ENCODE results near the gene CCL5. TPM values are rescaled to one million over a fixed set of nuclear protein-coding genes. Genes with fewer than 3 reads are reported as not detected.

Gene CCL5
- total RNA-seq: 0.60 TPM
- long read RNA-seq: 0 reads

GRCh38 chr17:35879773-35880654, at the start of gene CCL5:
CCL5 (minus strand) TSS chr17:35880360.
- no peak within 1 kb of the TSS for H3K27ac ChIP-seq (replicated peaks)
- H3K36me3 ChIP-seq: no peaks in the 10 kb centered on the region
- no peak within 1 kb of the TSS for H3K4me3 ChIP-seq
- H3K4me1 ChIP-seq: peaks cover 4% of the 10 kb centered on the region
- H3K9me3 ChIP-seq (replicated peaks): no peaks in the 10 kb centered on the region
- H3K27me3 ChIP-seq (ENCODE audit: low read depth): peaks cover 3% of the 10 kb centered on the region
- no peak for TF ChIP-seq CTCF (IDR thresholded peaks at IDR 0.05; ENCODE audit: borderline replicate concordance)
- intact Hi-C loops (cut with micrococcal nuclease): no loop called here
- no peak for DNase-seq

GRCh38 chr17:35927714-35928113, 47.6 kb upstream of the CCL5 start:
- no peak for DNase-seq
- Histone ChIP-seq H3K36me3 (no peaks in the 10 kb centered on the region), H3K27me3 (ENCODE audit: low read depth) (peaks cover 59% of the 10 kb centered on the region), H3K4me3 (no peak overlapping the region), H3K27ac (replicated peaks) (no peak overlapping the region), H3K9me3 (replicated peaks) (no peaks in the 10 kb centered on the region), H3K4me1 (peaks cover 24% of the 10 kb centered on the region)
- no peak for TF ChIP-seq CTCF (IDR thresholded peaks at IDR 0.05; ENCODE audit: borderline replicate concordance)
- intact Hi-C loops (cut with micrococcal nuclease): no loop called here

- H3K4me3 ChIP-seq: no peak overlapping the region
- intact Hi-C loops (cut with micrococcal nuclease): no loop called here
- no peak overlapping the region for H3K27ac ChIP-seq (replicated peaks)
- DNase-seq: no peak
- H3K4me1 ChIP-seq: no peaks in the 10 kb centered on the region
- no peaks in the 10 kb centered on the region for H3K36me3 ChIP-seq
- no peak for TF ChIP-seq CTCF (IDR thresholded peaks at IDR 0.05; ENCODE audit: borderline replicate concordance)
- H3K9me3 ChIP-seq (replicated peaks): no peaks in the 10 kb centered on the region
- peaks cover 40% of the 10 kb centered on the region for H3K27me3 ChIP-seq (ENCODE audit: low read depth)
These were observed 43.5 kb upstream of the CCL5 start for GRCh38 chr17:35923609-35924114.

- no peaks in the 10 kb centered on the region for H3K9me3 ChIP-seq (replicated peaks)
- no peaks in the 10 kb centered on the region for H3K4me1 ChIP-seq
- no peak for TF ChIP-seq CTCF (IDR thresholded peaks at IDR 0.05; ENCODE audit: borderline replicate concordance)
- H3K27ac ChIP-seq (replicated peaks): no peak overlapping the region
- H3K4me3 ChIP-seq: no peak overlapping the region
- DNase-seq: no peak
- H3K36me3 ChIP-seq: no peaks in the 10 kb centered on the region
- intact Hi-C loops (cut with micrococcal nuclease): no loop called here
- H3K27me3 ChIP-seq (ENCODE audit: low read depth): peaks cover 19% of the 10 kb centered on the region
These were observed 40.1 kb upstream of the CCL5 start for GRCh38 chr17:35920229-35920628.

- intact Hi-C loops (cut with micrococcal nuclease): no loop called here
- H3K36me3 ChIP-seq: no peaks in the 10 kb centered on the region
- no peaks in the 10 kb centered on the region for H3K4me1 ChIP-seq
- H3K9me3 ChIP-seq (replicated peaks): no peaks in the 10 kb centered on the region
- no peak for DNase-seq
- no peak overlapping the region for H3K4me3 ChIP-seq
- H3K27ac ChIP-seq (replicated peaks): no peak overlapping the region
- TF ChIP-seq CTCF (IDR thresholded peaks at IDR 0.05; ENCODE audit: borderline replicate concordance): no peak
- peaks cover 13% of the 10 kb centered on the region for H3K27me3 ChIP-seq (ENCODE audit: low read depth)
These were observed 38.5 kb upstream of the CCL5 start for GRCh38 chr17:35918665-35919064.

All from left ventricle myocardium inferior (tissue), 1 donor.